ENCODE results near the gene IGF2BP2.
"Not testable (repeated sequence)": the region's sequence is repeated elsewhere in the genome, so short reads cannot be mapped to it uniquely, and the experiment has no call there.

Gene IGF2BP2

GRCh38 chr3:185708392-185708791 is 116.5 kb downstream of the IGF2BP2 start:
- DNase-seq, result no peak

GRCh38 chr3:185705498-185705897 is 119.3 kb downstream of the IGF2BP2 start:
- DNase-seq, result no peak

- DNase-seq, result no peak
These were observed 122.3 kb downstream of the IGF2BP2 start for GRCh38 chr3:185702262-185703225.

GRCh38 chr3:185701611-185702261 is 123.1 kb downstream of the IGF2BP2 start:
- DNase-seq, result no peak

GRCh38 chr3:185699927-185700326 is 124.9 kb downstream of the IGF2BP2 start:
- no peak for DNase-seq

GRCh38 chr3:185697228-185697627 is 127.6 kb downstream of the IGF2BP2 start:
- DNase-seq, result not testable (repeated sequence)

GRCh38 chr3:185696039-185696438 is 128.8 kb downstream of the IGF2BP2 start:
- DNase-seq, result no peak

- no peak for DNase-seq
These were observed 130.7 kb downstream of the IGF2BP2 start for GRCh38 chr3:185693985-185694653.

- DNase-seq, result no peak
These were observed 133.2 kb downstream of the IGF2BP2 start for GRCh38 chr3:185691622-185692021.

GRCh38 chr3:185687271-185687878 is 137.5 kb downstream of the IGF2BP2 start:
- DNase-seq, result no peak

- DNase-seq, result no peak
These were observed 139.4 kb downstream of the IGF2BP2 start for GRCh38 chr3:185685231-185686035.

- DNase-seq, result no peak
These were observed 144.6 kb downstream of the IGF2BP2 start for GRCh38 chr3:185680231-185680630.

- DNase-seq, result no peak
These were observed 146.8 kb downstream of the IGF2BP2 start for GRCh38 chr3:185678027-185678426.

- DNase-seq, result peak; percentile 73
These were observed 147.6 kb downstream of the IGF2BP2 start for GRCh38 chr3:185677146-185677829.

GRCh38 chr3:185667574-185667973 is 157.3 kb downstream of the IGF2BP2 start:
- no peak for DNase-seq

GRCh38 chr3:185663929-185664328 is 160.9 kb downstream of the IGF2BP2 start:
- DNase-seq, result no peak

GRCh38 chr3:185661772-185662171 is 163.1 kb downstream of the IGF2BP2 start:
- DNase-seq, result no peak

- not testable (repeated sequence) for DNase-seq
These were observed 163.5 kb downstream of the IGF2BP2 start for GRCh38 chr3:185661296-185661695.

GRCh38 chr3:185659942-185660921 is 164.6 kb downstream of the IGF2BP2 start:
- DNase-seq, result peak; percentile 81

GRCh38 chr3:185658943-185659342 is 165.9 kb downstream of the IGF2BP2 start:
- DNase-seq, result no peak
